ENCODE measurements around the gene ACOT11. TPM values are rescaled to one million over a fixed set of nuclear protein-coding genes. Genes with fewer than 3 reads are reported as not detected.

The ACOT11 gene
- total and polyA plus RNA-seq, 4 donors, result 6.4 to 20.9 (median 12.4) TPM

- DNase-seq (no peak), ATAC-seq (ENCODE audit: low FRiP score) (no peak)
- Histone ChIP-seq H3K9me3 (ENCODE audit: control insufficient read depth, low read length) (no peaks in the 10 kb centered on the region), H3K36me3 (ENCODE audit: control insufficient read depth in 1 of 2, insufficient read depth in 2 of 2, low read length in 1 of 2) (peaks cover 0 to 4% of the 10 kb centered on the region in 2 donors), H3K27me3 (ENCODE audit: control insufficient read depth in 1 of 2, insufficient read depth in 2 of 2, low read length in 1 of 2) (no peaks in the 10 kb centered on the region), H3K4me3 (ENCODE audit: low read length in 2 of 2) (no peak overlapping the region), H3K27ac (ENCODE audit: low read depth in 1 of 2, low read length in 2 of 2) (no peak overlapping the region), H3K4me1 (ENCODE audit: control insufficient read depth in 1 of 2, insufficient read depth in 2 of 2, low read length in 2 of 2) (no peaks in the 10 kb centered on the region)
- intact Hi-C loops (cut with DNase I), result no loop called here
- 96 to 97% methylated on average over 18 of the region's 18 CpGs for WGBS, 2 donors
Measured at GRCh38 chr1:54610601-54611580, 62.9 kb downstream of the ACOT11 start.

GRCh38 chr1:54611621-54612020, 63.6 kb downstream of the ACOT11 start:
- WGBS, 2 donors, result 88 to 93% methylated on average over 8 of the region's 8 CpGs

GRCh38 chr1:54614024-54614423, 66.0 kb downstream of the ACOT11 start:
- Histone ChIP-seq H3K4me3 (ENCODE audit: low read length in 2 of 2) (no peak overlapping the region), H3K27me3 (ENCODE audit: control insufficient read depth in 1 of 2, insufficient read depth in 2 of 2, low read length in 1 of 2) (no peaks in the 10 kb centered on the region), H3K9me3 (ENCODE audit: control insufficient read depth, low read length) (no peaks in the 10 kb centered on the region), H3K4me1 (ENCODE audit: control insufficient read depth in 1 of 2, insufficient read depth in 2 of 2, low read length in 2 of 2) (no peaks in the 10 kb centered on the region), H3K36me3 (ENCODE audit: control insufficient read depth in 1 of 2, insufficient read depth in 2 of 2, low read length in 1 of 2) (no peaks in the 10 kb centered on the region), H3K27ac (ENCODE audit: low read depth in 1 of 2, low read length in 2 of 2) (no peak overlapping the region)
- intact Hi-C loops (cut with DNase I), result no loop called here
- DNase-seq (no peak), ATAC-seq (ENCODE audit: low FRiP score) (no peak)
- 70 to 78% methylated on average over 2 of the region's 2 CpGs for whole genome bisulfite sequencing, 2 donors

More at GRCh38 chr1:54611621-54612020, 63.6 kb downstream of the ACOT11 start:
- H3K9me3 ChIP-seq (ENCODE audit: control insufficient read depth, low read length), result no peaks in the 10 kb centered on the region
- H3K4me1 ChIP-seq (ENCODE audit: control insufficient read depth in 1 of 2, insufficient read depth in 2 of 2, low read length in 2 of 2), result no peaks in the 10 kb centered on the region
- ATAC-seq (ENCODE audit: low FRiP score) (no peak), DNase-seq (no peak)
- H3K36me3 ChIP-seq (ENCODE audit: control insufficient read depth in 1 of 2, insufficient read depth in 2 of 2, low read length in 1 of 2), result peaks cover 0 to 4% of the 10 kb centered on the region in 2 donors
- no peak overlapping the region for H3K27ac ChIP-seq (ENCODE audit: low read depth in 1 of 2, low read length in 2 of 2)
- H3K27me3 ChIP-seq (ENCODE audit: control insufficient read depth in 1 of 2, insufficient read depth in 2 of 2, low read length in 1 of 2), result no peaks in the 10 kb centered on the region
- H3K4me3 ChIP-seq (ENCODE audit: low read length in 2 of 2), result no peak overlapping the region
- intact Hi-C loops (cut with DNase I), result no loop called here

GRCh38 chr1:54614563-54614962, 66.5 kb downstream of the ACOT11 start:
- DNase-seq (no peak), ATAC-seq (ENCODE audit: low FRiP score) (no peak)
- Histone ChIP-seq H3K27me3 (ENCODE audit: control insufficient read depth in 1 of 2, insufficient read depth in 2 of 2, low read length in 1 of 2) (no peaks in the 10 kb centered on the region), H3K36me3 (ENCODE audit: control insufficient read depth in 1 of 2, insufficient read depth in 2 of 2, low read length in 1 of 2) (no peaks in the 10 kb centered on the region), H3K9me3 (ENCODE audit: control insufficient read depth, low read length) (no peaks in the 10 kb centered on the region), H3K4me1 (ENCODE audit: control insufficient read depth in 1 of 2, insufficient read depth in 2 of 2, low read length in 2 of 2) (no peaks in the 10 kb centered on the region), H3K4me3 (ENCODE audit: low read length in 2 of 2) (no peak overlapping the region), H3K27ac (ENCODE audit: low read depth in 1 of 2, low read length in 2 of 2) (no peak overlapping the region)
- 77 to 85% methylated on average over 8 of the region's 8 CpGs for WGBS, 2 donors
- intact Hi-C loops (cut with DNase I), result no loop called here

- DNase-seq, result peak in 1 of 2 donors; percentile 74
- 60 to 70% methylated on average over 13 of the region's 13 CpGs for WGBS, 2 donors
- no peaks in the 10 kb centered on the region for H3K36me3 ChIP-seq (ENCODE audit: control insufficient read depth in 1 of 2, insufficient read depth in 2 of 2, low read length in 1 of 2)
- H3K4me3 ChIP-seq (ENCODE audit: low read length in 2 of 2), result no peak overlapping the region
- no peaks in the 10 kb centered on the region for H3K9me3 ChIP-seq (ENCODE audit: control insufficient read depth, low read length)
- ATAC-seq (ENCODE audit: low FRiP score), result peak; percentile 8
- H3K27me3 ChIP-seq (ENCODE audit: control insufficient read depth in 1 of 2, insufficient read depth in 2 of 2, low read length in 1 of 2), result no peaks in the 10 kb centered on the region
- intact Hi-C loops (cut with DNase I), result no loop called here
- H3K4me1 ChIP-seq (ENCODE audit: control insufficient read depth in 1 of 2, insufficient read depth in 2 of 2, low read length in 2 of 2), result no peaks in the 10 kb centered on the region
- no peak overlapping the region for H3K27ac ChIP-seq (ENCODE audit: low read depth in 1 of 2, low read length in 2 of 2)
Measured at GRCh38 chr1:54615531-54616279, 67.7 kb downstream of the ACOT11 start.

- DNase-seq (peak in 1 of 2 donors; percentile 59), ATAC-seq (ENCODE audit: low FRiP score) (no peak)
- H3K4me1 ChIP-seq (ENCODE audit: control insufficient read depth in 1 of 2, insufficient read depth in 2 of 2, low read length in 2 of 2), result no peaks in the 10 kb centered on the region
- WGBS, 2 donors, result 78 to 80% methylated on average over 8 of the region's 8 CpGs
- H3K4me3 ChIP-seq (ENCODE audit: low read length in 2 of 2), result no peak overlapping the region
- H3K9me3 ChIP-seq (ENCODE audit: control insufficient read depth, low read length), result no peaks in the 10 kb centered on the region
- H3K36me3 ChIP-seq (ENCODE audit: control insufficient read depth in 1 of 2, insufficient read depth in 2 of 2, low read length in 1 of 2), result no peaks in the 10 kb centered on the region
- H3K27ac ChIP-seq (ENCODE audit: low read depth in 1 of 2, low read length in 2 of 2), result no peak overlapping the region
- intact Hi-C loops (cut with DNase I), result no loop called here
- no peaks in the 10 kb centered on the region for H3K27me3 ChIP-seq (ENCODE audit: control insufficient read depth in 1 of 2, insufficient read depth in 2 of 2, low read length in 1 of 2)
Measured at GRCh38 chr1:54619749-54620148, 71.7 kb downstream of the ACOT11 start.

- 67 to 73% methylated on average over 18 of the region's 18 CpGs for WGBS, 2 donors
- Histone ChIP-seq H3K27me3 (ENCODE audit: control insufficient read depth in 1 of 2, insufficient read depth in 2 of 2, low read length in 1 of 2) (no peaks in the 10 kb centered on the region), H3K4me3 (ENCODE audit: low read length in 2 of 2) (no peak within 1 kb of the TSS), H3K36me3 (ENCODE audit: control insufficient read depth in 1 of 2, insufficient read depth in 2 of 2, low read length in 1 of 2) (no peaks in the 10 kb centered on the region), H3K9me3 (ENCODE audit: control insufficient read depth, low read length) (no peaks in the 10 kb centered on the region), H3K27ac (ENCODE audit: low read depth in 1 of 2, low read length in 2 of 2) (no peak within 1 kb of the TSS), H3K4me1 (ENCODE audit: control insufficient read depth in 1 of 2, insufficient read depth in 2 of 2, low read length in 2 of 2) (no peaks in the 10 kb centered on the region)
- DNase-seq, result peak; percentile 20 to 70
- intact Hi-C loops (cut with DNase I), result no loop called here
- no peak for ATAC-seq (ENCODE audit: low FRiP score)
Measured at GRCh38 chr1:54623216-54624007, 75.4 kb downstream of the ACOT11 start, which contains the start of gene FAM151A. FAM151A (minus strand) TSS chr1:54623525; CDS start chr1:54623395, 130 bp downstream.

Data from aorta (tissue), 5 donors.